GM18508 (cell line): Measurements from ENCODE around the gene OSBPL10.

Experiments
- ATAC-seq: cut with Tn5 transposase; IDR thresholded peaks from one replicate; pipeline ENCODE4 v1.9.1; 2021; ENCODE audit warnings: moderate number of reproducible peaks; ENCODE audit not compliant: insufficient read depth, unreplicated experiment

Gene OSBPL10

DNA sequence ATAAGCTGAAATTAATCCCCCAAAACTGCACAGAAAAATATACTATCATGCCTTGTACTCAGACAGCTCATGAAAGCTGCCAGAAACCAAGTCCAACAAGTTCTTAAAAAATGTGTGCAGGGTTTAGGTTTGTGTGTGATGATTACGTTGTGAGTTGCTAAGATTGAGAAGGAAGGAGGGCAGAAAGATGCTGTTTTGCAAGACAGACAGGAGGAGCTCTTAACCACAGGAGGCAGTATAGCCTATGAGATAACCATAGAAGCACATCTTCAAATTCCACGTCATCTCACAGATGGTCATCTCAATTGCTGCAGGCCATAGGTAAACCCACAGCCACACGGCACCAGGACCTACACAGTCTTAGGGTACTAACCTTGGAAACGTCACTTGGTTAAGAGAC lies 256.4 kb downstream of the OSBPL10 start:
- no peak for ATAC-seq

- no peak for ATAC-seq
Measured at GRCh38 chr3:31724116-31724515, 256.9 kb downstream of the OSBPL10 start.

- ATAC-seq, result no peak
Measured at GRCh38 chr3:31723701-31724100, 257.4 kb downstream of the OSBPL10 start.

DNA sequence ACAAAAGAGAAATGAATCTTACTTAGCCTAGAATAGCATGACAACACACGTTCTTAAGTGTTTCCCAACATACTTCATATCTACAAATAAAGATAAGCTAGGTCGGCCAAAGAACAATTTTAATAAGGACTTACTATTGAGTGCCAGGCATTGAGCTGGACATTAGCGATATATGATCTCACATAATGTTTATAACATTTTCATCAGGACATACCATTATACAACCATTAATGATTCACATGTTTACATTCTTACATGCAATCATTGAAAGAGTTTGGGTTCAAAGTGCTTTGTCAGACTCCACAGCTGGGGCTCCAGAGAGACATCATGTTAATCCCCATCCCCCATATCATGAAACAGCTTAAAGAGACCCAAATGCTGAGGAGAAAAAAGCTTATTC lies 259.4 kb downstream of the OSBPL10 start:
- ATAC-seq, result no peak

DNA sequence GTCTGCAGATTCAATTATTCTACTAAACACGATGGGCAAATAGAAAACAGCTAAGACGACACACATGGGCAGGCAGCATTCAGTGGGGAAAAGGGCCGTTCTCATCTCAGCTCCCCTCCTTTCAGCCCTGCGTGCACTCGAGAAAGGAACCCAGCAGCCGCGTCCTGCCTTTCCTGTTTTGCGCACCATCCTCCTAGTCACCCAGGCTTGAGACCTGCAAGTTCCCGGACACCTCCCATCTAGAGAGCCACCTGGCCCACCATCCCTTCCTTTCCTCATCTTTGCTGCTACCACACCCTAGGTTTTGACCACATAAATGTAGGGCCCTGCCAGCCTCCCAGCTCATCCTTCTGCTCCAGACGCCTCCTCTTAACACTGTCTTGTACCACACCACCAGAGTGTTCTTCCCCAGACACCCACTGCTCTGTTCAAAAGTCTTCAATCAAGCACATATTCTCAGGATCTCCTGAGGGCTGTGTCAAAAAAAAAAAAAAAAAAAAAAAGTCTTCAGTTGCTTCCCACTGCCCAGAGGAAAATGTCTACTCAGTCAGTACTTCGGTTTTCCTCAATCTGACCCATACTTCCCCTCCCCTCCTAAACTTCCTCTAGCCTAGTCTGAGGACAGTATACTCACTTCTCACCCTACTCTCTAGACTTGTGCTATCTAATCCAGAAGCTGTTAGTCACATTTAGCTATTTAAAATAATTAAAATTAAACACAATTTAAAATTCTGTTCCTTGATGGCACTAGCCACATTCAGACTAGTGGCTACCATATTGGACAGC lies 266.4 kb downstream of the OSBPL10 start:
- ATAC-seq, result no peak

DNA sequence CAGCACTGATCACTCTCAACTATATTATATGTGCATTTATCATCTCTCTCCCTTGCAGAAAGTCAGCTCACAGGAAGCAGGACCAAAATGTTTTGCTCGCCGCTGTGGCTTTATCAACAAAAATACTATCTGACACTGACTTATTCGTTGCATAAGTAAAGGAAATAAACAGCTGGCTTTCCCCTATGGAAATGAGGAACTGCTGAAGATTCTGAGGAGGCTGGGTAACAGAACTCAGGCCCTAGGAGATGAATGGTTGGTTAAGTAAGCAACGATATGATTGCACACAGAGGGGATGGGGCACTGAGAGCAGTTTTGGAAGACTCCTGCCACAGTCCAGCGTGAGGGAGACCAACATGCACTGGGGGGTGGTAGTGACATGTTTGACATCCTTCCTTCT lies 267.2 kb downstream of the OSBPL10 start:
- no peak for ATAC-seq

DNA sequence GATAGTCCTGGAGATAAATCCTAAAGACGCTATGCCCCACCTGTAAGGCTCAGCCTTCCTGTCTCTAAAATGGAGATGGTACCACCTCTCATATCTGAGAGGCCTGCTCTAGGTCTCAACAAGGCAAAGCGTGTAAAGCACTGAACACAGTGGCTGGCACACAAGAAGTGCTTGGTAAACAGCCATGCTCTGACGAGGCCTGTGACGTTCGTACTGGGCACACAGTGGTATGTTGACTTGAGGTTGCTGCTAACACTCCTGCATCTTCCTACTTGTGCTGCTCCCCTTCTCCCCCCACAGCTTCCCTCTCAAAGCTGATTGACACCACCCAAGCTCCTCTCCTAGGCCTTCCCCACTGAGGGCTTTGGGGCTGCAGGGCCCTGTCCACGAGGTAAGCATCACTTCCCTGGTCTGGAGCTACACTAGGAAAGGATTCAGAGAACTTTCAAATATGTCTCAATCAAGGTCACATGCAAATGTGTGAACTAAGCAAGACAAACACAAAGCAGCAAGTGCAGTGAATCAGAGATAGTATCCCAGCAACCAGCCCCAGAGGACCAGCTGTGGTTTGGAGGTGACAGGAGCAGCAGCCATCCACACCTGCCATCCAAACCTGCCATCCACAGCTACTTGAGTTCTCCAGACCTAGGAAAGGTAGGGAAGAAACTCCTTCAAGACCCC lies 270.8 kb downstream of the OSBPL10 start:
- no peak for ATAC-seq

DNA sequence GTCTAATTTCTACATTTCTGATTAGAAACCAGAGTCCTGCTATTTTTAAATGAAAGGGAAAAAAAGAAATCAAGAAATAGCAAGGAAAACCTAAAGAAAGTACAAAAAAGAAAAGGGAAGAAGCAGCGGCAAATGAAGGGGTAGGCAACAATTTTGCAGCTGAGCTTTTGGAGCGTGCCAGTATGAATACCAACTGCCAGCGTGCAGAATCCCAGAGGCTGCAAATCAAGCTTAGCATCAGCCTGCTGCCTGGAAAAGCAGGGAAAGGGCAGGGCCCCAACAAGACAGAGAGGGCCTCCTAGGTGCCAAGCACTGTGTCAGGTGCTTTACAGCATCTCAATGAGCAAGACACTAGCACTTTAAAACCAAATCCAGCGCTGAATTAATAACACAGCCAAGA lies 271.5 kb downstream of the OSBPL10 start:
- ATAC-seq, result no peak

DNA sequence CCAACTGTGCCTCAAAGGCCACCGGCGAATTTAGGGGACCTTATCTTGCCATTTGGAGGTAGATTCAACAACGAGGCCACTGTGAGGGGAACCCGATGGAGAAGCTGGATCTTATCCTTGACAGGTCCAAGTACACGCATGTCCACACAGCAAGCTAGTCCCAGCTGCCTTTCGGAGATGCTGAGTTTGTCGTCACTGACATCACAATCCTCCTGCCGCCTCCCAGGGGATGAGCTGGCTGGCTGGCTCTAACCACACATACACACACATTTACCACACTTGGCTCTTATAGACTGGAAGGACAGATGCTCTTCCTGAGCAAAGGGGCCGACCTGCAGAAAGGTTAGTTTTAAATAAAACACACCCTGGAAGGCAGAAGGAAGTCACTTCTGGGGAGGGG lies 272.1 kb downstream of the OSBPL10 start:
- ATAC-seq, result no peak

DNA sequence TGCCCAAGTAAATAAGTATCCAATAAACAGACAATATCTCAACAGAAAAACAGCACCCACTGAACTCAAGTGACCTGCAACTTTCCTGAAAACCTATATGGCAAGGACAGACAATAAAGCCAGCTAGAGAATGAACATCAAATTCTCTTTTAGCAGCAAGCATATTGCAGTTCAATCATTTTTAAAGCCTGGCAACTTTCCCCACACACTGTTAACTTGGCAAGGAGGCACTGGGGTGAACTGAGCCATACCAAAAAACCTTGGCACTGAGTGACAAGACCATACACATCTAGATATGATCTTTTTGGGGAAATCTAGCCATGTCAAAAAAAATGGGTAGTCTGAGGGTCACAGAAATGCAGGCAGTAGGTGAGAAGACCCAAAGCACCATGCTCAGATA lies 273.8 kb downstream of the OSBPL10 start:
- no peak for ATAC-seq

DNA sequence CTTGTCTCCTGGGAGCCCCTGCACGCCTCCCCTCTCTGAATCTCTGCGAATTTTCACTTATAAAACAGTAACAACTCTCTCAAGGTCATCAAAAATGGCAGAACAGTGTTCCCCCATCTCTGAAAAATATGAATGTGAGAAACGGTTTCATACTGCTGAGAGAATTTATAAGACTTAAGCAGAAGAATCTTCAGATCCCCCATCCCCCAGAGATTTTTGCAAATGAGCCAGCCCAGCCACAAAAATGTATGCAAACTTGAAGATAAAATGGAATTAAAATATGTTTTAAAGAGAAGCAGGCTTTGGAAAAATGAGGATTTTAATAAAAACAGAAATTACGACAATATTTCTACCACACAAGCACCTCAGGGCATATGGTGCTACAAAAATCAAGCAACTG lies 275.3 kb downstream of the OSBPL10 start:
- no peak for ATAC-seq

DNA sequence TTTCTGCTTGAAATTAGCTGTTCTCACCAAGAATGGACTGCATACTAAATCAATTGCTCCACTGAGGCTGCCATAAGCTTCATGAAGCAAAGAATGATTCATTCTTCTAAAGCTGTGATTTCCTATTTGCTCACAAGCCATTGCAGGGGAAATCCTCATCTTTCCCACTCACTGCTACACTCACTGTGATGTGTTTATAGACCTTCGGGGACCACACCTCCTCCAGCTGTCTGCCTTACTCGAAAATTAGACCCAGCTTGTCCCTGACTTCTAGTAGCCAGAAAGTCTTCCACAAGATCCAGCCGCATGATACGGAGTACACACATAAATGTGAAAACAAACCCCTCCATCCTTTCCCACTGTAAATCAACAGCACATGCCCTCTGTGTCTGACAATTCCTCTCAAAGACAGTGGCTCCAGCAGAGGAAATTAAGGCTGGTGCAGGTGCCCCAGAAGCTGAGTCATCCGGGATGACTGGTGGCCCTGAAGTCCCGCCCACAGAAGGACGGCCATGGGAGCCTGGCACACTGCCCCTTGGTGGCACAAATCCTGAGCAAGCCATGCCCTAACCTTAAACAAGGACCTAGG lies 276.4 kb downstream of the OSBPL10 start:
- no peak for ATAC-seq

DNA sequence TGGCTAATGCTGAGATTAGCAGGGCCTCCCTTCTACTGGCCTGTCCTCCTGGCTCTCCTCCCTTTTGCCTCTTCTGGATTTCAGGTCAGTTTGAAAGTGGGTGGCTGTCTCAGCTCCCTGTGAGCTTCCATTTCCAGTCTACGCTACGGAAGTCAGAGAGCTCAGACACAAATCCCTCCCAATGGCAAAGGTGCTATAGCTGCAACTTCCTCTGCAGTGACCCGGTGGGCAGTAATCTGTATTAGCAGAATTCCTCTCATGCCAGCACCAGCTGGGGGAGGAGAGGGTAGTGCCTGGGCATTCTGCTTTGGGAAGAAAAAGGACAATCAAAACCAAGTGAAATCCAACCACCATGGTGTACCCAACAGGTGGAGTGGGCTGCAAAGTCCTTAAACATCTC lies 276.9 kb downstream of the OSBPL10 start:
- ATAC-seq, result no peak

GRCh38 chr3:31701286-31701685 lies 279.8 kb downstream of the OSBPL10 start:
- ATAC-seq, result no peak

- ATAC-seq, result no peak
Measured at GRCh38 chr3:31699309-31699953, 281.6 kb downstream of the OSBPL10 start.

DNA sequence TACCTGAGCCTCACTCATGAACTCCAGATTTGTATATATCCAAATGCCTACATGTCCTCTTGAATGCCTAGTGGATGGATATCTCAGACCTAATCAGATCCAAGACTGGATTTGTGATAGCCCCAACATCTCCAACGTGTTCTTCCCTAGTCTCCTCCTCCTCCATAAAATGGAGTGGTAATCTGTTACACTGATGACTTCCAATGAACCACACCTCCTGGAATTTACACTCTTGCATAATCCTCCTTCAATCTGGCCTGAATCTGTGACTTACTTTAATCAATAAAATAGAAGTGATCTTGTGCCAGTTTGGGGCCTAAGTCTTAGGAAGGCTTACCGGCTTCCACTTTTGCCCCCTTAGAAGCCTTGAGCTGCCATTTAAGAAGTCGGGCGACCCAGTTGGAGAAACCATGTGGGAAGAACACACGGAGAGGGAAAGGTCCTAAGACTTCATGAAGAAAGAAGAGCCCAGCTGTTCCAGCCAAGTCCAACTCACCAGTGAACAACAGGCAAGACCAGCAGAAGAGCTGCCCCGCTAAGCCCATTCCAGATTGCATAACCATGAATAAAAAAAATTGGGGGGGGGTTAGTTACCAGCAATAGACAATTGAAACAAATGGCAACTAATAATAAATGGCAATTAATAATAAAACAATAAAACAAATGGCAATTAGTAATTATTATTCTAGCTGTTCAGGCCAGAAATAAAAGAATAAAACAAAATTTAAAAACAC lies 284.1 kb downstream of the OSBPL10 start:
- ATAC-seq, result no peak

DNA sequence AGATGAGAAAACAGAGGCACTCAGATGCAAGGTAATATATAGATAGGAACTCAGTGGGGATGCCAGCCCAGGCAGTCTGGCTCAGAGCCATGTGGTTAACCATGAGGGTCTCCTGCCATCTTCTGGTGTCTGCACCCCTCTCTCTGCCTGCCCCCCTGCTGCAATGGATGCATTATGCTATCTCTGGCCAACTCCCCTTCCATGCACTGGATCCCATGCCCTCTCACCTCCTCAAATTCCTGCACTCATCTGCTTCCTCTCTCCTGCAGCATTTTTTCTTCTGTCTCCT lies 285.1 kb downstream of the OSBPL10 start:
- ATAC-seq, result no peak

GRCh38 chr3:31695280-31696008 lies 285.6 kb downstream of the OSBPL10 start:
- no peak for ATAC-seq

DNA sequence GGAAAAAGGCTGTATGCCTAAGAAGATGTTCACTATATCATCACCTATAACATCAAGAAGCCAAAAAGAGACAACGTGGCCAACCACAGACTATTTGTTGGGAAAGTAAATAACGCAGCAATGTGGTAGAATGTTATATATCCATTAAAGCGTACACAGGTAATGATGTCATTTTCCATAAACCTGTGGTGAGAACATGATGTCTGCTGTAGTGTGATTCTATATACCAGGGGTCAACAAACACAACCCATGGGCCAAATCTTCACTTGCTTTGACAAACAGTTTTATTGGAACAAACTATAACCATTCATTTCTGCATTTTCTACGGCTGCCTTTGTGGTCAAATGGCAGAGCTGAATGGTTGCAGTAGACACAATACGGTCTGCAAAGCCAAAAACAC lies 287.7 kb downstream of the OSBPL10 start:
- no peak for ATAC-seq

- no peak for ATAC-seq
Measured at GRCh38 chr3:31692751-31693150, 288.3 kb downstream of the OSBPL10 start.
